AG09309 (cell line): Measurements from ENCODE around the gene ZC3H7A.
A peak's percentile ranks its signal among the peaks of the same experiment; 100 is the strongest.
"Not testable (repeated sequence)": the region's sequence is repeated elsewhere in the genome, so short reads cannot be mapped to it uniquely, and the experiment has no call there.

Experiments
- DNase-seq: peaks from one replicate; pipeline ENCODE4 v3.0.0-alpha.2; 2010; ENCODE audit warnings: low read depth
- H3K4me3 ChIP-seq: 2 replicates; pipeline ENCODE4 v1.5.1; 2011; ENCODE audit warnings: mild to moderate bottlenecking, low read depth, low read length, moderate library complexity; ENCODE audit not compliant: control insufficient read depth
- CTCF ChIP-seq: IDR thresholded peaks from 2 replicates; pipeline ENCODE4 v1.5.1; 2011; ENCODE audit warnings: mild to moderate bottlenecking, low read depth, low read length, inconsistent platforms; ENCODE audit not compliant: insufficient read depth, control insufficient read depth; ENCODE audit errors: missing control alignments

ZC3H7A gene

GRCh38 chr16:11819798-11820197 is 22.7 kb upstream of the ZC3H7A start:
- no peak for DNase-seq
- H3K4me3 ChIP-seq, result no peak overlapping the region
- TF ChIP-seq CTCF, result no peak

- not testable (repeated sequence) for H3K4me3 ChIP-seq, DNase-seq
Observed at GRCh38 chr16:11818970-11819369, 21.9 kb upstream of the ZC3H7A start.

GRCh38 chr16:11816123-11816522 is 19.1 kb upstream of the ZC3H7A start:
- no peak for TF ChIP-seq CTCF
- no peak for DNase-seq
- no peak overlapping the region for H3K4me3 ChIP-seq

- not testable (repeated sequence) for DNase-seq, H3K4me3 ChIP-seq
Observed at GRCh38 chr16:11814800-11815199, 17.7 kb upstream of the ZC3H7A start.

GRCh38 chr16:11806721-11807120 is 9.7 kb upstream of the ZC3H7A start:
- no peak for TF ChIP-seq CTCF
- H3K4me3 ChIP-seq, result no peak overlapping the region
- peak; percentile 59 for DNase-seq

- no peak for DNase-seq
- TF ChIP-seq CTCF, result no peak
- no peak overlapping the region for H3K4me3 ChIP-seq
Observed at GRCh38 chr16:11805556-11805955, 8.5 kb upstream of the ZC3H7A start.

- DNase-seq, result no peak
- no peak for TF ChIP-seq CTCF
- no peak overlapping the region for H3K4me3 ChIP-seq
Observed at GRCh38 chr16:11801481-11802021, 4.5 kb upstream of the ZC3H7A start.

GRCh38 chr16:11800382-11800718 is 3.3 kb upstream of the ZC3H7A start:
- DNase-seq, result no peak
- TF ChIP-seq CTCF, result no peak
- H3K4me3 ChIP-seq, result no peak overlapping the region
